ENCODE measurements around the gene PHACTR1. TPM values are rescaled to one million over a fixed set of nuclear protein-coding genes. Genes with fewer than 3 reads are reported as not detected.

PHACTR1 gene
- total RNA-seq, 4 donors from 2014 or later: 2.6 to 11.2 (median 4.9) TPM

- no peak for TF ChIP-seq CTCF (IDR thresholded peaks at IDR 0.05; ENCODE audit: low read depth)
These were observed 430.8 kb downstream of the PHACTR1 start for GRCh38 chr6:13147376-13147775.

- no peak for TF ChIP-seq CTCF (IDR thresholded peaks at IDR 0.05; ENCODE audit: low read depth)
These were observed 431.2 kb downstream of the PHACTR1 start for GRCh38 chr6:13147782-13148181.

GRCh38 chr6:13152764-13153163 lies 436.2 kb downstream of the PHACTR1 start:
- no peak for TF ChIP-seq CTCF (IDR thresholded peaks at IDR 0.05; ENCODE audit: low read depth)

- no peak for TF ChIP-seq CTCF (IDR thresholded peaks at IDR 0.05; ENCODE audit: low read depth)
These were observed 439.8 kb downstream of the PHACTR1 start for GRCh38 chr6:13156381-13156780.

- no peak for TF ChIP-seq CTCF (IDR thresholded peaks at IDR 0.05; ENCODE audit: low read depth)
These were observed 440.7 kb downstream of the PHACTR1 start for GRCh38 chr6:13157293-13157692.

- no peak for TF ChIP-seq CTCF (IDR thresholded peaks at IDR 0.05; ENCODE audit: low read depth)
These were observed 442.7 kb downstream of the PHACTR1 start for GRCh38 chr6:13159300-13159699.

GRCh38 chr6:13163161-13163944 lies 446.8 kb downstream of the PHACTR1 start:
- no peak for TF ChIP-seq CTCF (IDR thresholded peaks at IDR 0.05; ENCODE audit: low read depth)

Data from subcutaneous adipose tissue (tissue), 4 donors.